SK-N-SH treated with all-trans-retinoic acid at 6 μM for 48 hours (cell line): Measurements from ENCODE around the gene DDHD1.

Experiments
- ATAC-seq: fragments of 200-7000 bp; cut with Tn5 transposase; 3 replicates; pipeline ENCODE4 v1.9.1; 2020; ENCODE audit warnings: mild to moderate bottlenecking, moderate library complexity
- ARNTL ChIP-seq: fragments of 450-650 bp; formaldehyde crosslinking; IDR thresholded peaks from 2 replicates; pipeline ENCODE4 v1.5.0; 2020; ENCODE audit warnings: low read depth, mild to moderate bottlenecking, moderate library complexity, borderline replicate concordance
- BACH2 ChIP-seq: fragments of 250-450 bp; sonication (Bioruptor Pico); IDR thresholded peaks from 2 replicates; pipeline ENCODE4 v1.9.0; 2021; ENCODE audit warnings: mild to moderate bottlenecking, borderline replicate concordance
- CSDC2 ChIP-seq: fragments of 250-450 bp; sonication (Bioruptor Pico); IDR thresholded peaks from 2 replicates; pipeline ENCODE4 v1.5.0; 2020; ENCODE audit warnings: mild to moderate bottlenecking, moderate library complexity
- CSRNP3 ChIP-seq: fragments of 250-450 bp; sonication (Bioruptor Pico); IDR thresholded peaks from 2 replicates; pipeline ENCODE4 v1.5.1; 2021; ENCODE audit warnings: mild to moderate bottlenecking, moderate library complexity
- ESRRG ChIP-seq: fragments of 250-450 bp; sonication (Bioruptor Pico); IDR thresholded peaks from 2 replicates; pipeline ENCODE4 v1.6.1; 2021; ENCODE audit warnings: mild to moderate bottlenecking
- GLIS3 ChIP-seq: fragments of 250-450 bp; sonication (Bioruptor Pico); IDR thresholded peaks from 2 replicates; pipeline ENCODE4 v1.5.0; 2020; ENCODE audit warnings: mild to moderate bottlenecking, moderate library complexity
- ISL1 ChIP-seq: fragments of 250-450 bp; sonication (Bioruptor Pico); IDR thresholded peaks from 2 replicates; pipeline ENCODE4 v2.1.2; 2022; ENCODE audit warnings: mild to moderate bottlenecking, moderate library complexity
- OSR1 ChIP-seq: fragments of 250-450 bp; sonication (Bioruptor Pico); IDR thresholded peaks from 2 replicates; pipeline ENCODE4 v1.8.0; 2022; ENCODE audit warnings: moderate library complexity, mild to moderate bottlenecking, inconsistent platforms
- PPARA ChIP-seq: fragments of 250-450 bp; sonication (Bioruptor Pico); IDR thresholded peaks from 2 replicates; pipeline ENCODE4 v1.5.0; 2020; ENCODE audit warnings: mild to moderate bottlenecking, borderline replicate concordance
- RARB ChIP-seq: fragments of 250-450 bp; sonication (Bioruptor Pico); IDR thresholded peaks from 2 replicates; pipeline ENCODE4 v1.8.0; 2021; ENCODE audit warnings: mild to moderate bottlenecking, moderate library complexity
- SNAI2 ChIP-seq: fragments of 250-450 bp; sonication (Bioruptor Pico); IDR thresholded peaks from 2 replicates; pipeline ENCODE4 v1.5.0; 2020; ENCODE audit warnings: mild to moderate bottlenecking, moderate library complexity
- TCF4 ChIP-seq: fragments of 250-450 bp; sonication (Bioruptor Pico); IDR thresholded peaks from 2 replicates; pipeline ENCODE4 v1.8.0; 2021; ENCODE audit warnings: mild to moderate bottlenecking, moderate library complexity, borderline replicate concordance
- TOX ChIP-seq: fragments of 250-450 bp; sonication (Bioruptor Pico); IDR thresholded peaks from 2 replicates; pipeline ENCODE4 v1.8.0; 2021; ENCODE audit warnings: mild to moderate bottlenecking, moderate library complexity, borderline replicate concordance
- ZC3H10 ChIP-seq: fragments of 250-450 bp; sonication (Bioruptor Pico); IDR thresholded peaks from 2 replicates; pipeline ENCODE4 v1.5.1; 2021; ENCODE audit warnings: mild to moderate bottlenecking, moderate library complexity
- ZFP3 ChIP-seq: fragments of 250-450 bp; sonication (Bioruptor Pico); IDR thresholded peaks from 2 replicates; pipeline ENCODE4 v1.5.0; 2020; ENCODE audit warnings: mild to moderate bottlenecking, moderate library complexity
- ZFP30 ChIP-seq: fragments of 450-650 bp; formaldehyde crosslinking; IDR thresholded peaks from 2 replicates; pipeline ENCODE4 v1.5.0; 2022; ENCODE audit warnings: mild to moderate bottlenecking, moderate library complexity
- ZNF565 ChIP-seq: fragments of 450-650 bp; formaldehyde crosslinking; conservative IDR thresholded peaks from 2 replicates; pipeline ENCODE4 v1.5.0; 2020; ENCODE audit warnings: low read depth, mild to moderate bottlenecking, moderate library complexity
- ZNF70 ChIP-seq: fragments of 450-650 bp; formaldehyde crosslinking; IDR thresholded peaks from 2 replicates; pipeline ENCODE4 v1.5.0; 2020; ENCODE audit warnings: mild to moderate bottlenecking, moderate library complexity
- ZNF8 ChIP-seq: fragments of 450-650 bp; formaldehyde crosslinking; IDR thresholded peaks from 2 replicates; pipeline ENCODE4 v1.5.0; 2020; ENCODE audit warnings: mild to moderate bottlenecking, moderate library complexity
- TF ChIP-seq, protein P1 (sequence below): fragments of 250-450 bp; sonication (Bioruptor Pico); IDR thresholded peaks from 2 replicates; pipeline ENCODE4 v1.8.0; 2021; ENCODE audit warnings: low read depth, mild to moderate bottlenecking, moderate library complexity, borderline replicate concordance
- TF ChIP-seq, protein P2 (sequence below): fragments of 250-450 bp; sonication (Bioruptor Pico); IDR thresholded peaks from 2 replicates; pipeline ENCODE4 v1.5.1; 2020; ENCODE audit warnings: low read depth, mild to moderate bottlenecking, moderate library complexity
- TF ChIP-seq, protein P3 (sequence below): fragments of 250-450 bp; sonication (Bioruptor Pico); IDR thresholded peaks from 2 replicates; pipeline ENCODE4 v1.8.0; 2020; ENCODE audit warnings: mild to moderate bottlenecking, moderate library complexity, borderline replicate concordance

Gene DDHD1

GRCh38 chr14:53108292-53109104 is 44.6 kb downstream of the DDHD1 start:
- TF ChIP-seq ZNF70 (no peak), ZC3H10 (no peak), OSR1 (CRISPR knock-in tag) (no peak), GLIS3 (CRISPR knock-in tag) (no peak), RARB (CRISPR knock-in tag) (no peak), ZFP3 (CRISPR knock-in tag) (no peak), TOX (no peak), CSRNP3 (CRISPR knock-in tag) (no peak), ESRRG (CRISPR knock-in tag) (no peak)
- TF ChIP-seq, protein P1, sequence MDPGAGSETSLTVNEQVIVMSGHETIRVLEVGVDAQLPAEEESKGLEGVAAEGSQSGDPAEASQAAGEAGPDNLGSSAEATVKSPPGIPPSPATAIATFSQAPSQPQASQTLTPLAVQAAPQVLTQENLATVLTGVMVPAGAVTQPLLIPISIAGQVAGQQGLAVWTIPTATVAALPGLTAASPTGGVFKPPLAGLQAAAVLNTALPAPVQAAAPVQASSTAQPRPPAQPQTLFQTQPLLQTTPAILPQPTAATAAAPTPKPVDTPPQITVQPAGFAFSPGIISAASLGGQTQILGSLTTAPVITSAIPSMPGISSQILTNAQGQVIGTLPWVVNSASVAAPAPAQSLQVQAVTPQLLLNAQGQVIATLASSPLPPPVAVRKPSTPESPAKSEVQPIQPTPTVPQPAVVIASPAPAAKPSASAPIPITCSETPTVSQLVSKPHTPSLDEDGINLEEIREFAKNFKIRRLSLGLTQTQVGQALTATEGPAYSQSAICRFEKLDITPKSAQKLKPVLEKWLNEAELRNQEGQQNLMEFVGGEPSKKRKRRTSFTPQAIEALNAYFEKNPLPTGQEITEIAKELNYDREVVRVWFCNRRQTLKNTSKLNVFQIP (CRISPR knock-in tag), result no peak
- ATAC-seq, result no peak

GRCh38 chr14:53106768-53107167 is 46.4 kb downstream of the DDHD1 start:
- TF ChIP-seq ARNTL (CRISPR knock-in tag) (no peak), SNAI2 (no peak), OSR1 (CRISPR knock-in tag) (no peak), ZFP30 (CRISPR knock-in tag) (no peak)
- TF ChIP-seq, protein P1 (CRISPR knock-in tag), result no peak
- TF ChIP-seq, protein P2, sequence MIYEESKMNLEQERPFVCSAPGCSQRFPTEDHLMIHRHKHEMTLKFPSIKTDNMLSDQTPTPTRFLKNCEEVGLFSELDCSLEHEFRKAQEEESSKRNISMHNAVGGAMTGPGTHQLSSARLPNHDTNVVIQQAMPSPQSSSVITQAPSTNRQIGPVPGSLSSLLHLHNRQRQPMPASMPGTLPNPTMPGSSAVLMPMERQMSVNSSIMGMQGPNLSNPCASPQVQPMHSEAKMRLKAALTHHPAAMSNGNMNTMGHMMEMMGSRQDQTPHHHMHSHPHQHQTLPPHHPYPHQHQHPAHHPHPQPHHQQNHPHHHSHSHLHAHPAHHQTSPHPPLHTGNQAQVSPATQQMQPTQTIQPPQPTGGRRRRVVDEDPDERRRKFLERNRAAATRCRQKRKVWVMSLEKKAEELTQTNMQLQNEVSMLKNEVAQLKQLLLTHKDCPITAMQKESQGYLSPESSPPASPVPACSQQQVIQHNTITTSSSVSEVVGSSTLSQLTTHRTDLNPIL (CRISPR knock-in tag), result no peak
- no peak for ATAC-seq

- ATAC-seq, result no peak
Observed at GRCh38 chr14:53103636-53104340, 49.3 kb downstream of the DDHD1 start.

More at GRCh38 chr14:53103636-53104340, 49.3 kb downstream of the DDHD1 start:
- TF ChIP-seq CSDC2 (CRISPR knock-in tag) (no peak), RARB (CRISPR knock-in tag) (no peak), OSR1 (CRISPR knock-in tag) (no peak), ZFP3 (CRISPR knock-in tag) (no peak), TCF4 (CRISPR knock-in tag) (no peak), GLIS3 (CRISPR knock-in tag) (no peak), TOX (no peak), ZC3H10 (no peak), ISL1 (CRISPR knock-in tag) (no peak), ZNF565 (CRISPR knock-in tag) (no peak), PPARA (CRISPR knock-in tag) (no peak), ZFP30 (CRISPR knock-in tag) (no peak), SNAI2 (no peak), CSRNP3 (CRISPR knock-in tag) (no peak), BACH2 (CRISPR knock-in tag) (no peak), ARNTL (CRISPR knock-in tag) (no peak), ZNF8 (CRISPR knock-in tag) (no peak)
- TF ChIP-seq, protein P3, sequence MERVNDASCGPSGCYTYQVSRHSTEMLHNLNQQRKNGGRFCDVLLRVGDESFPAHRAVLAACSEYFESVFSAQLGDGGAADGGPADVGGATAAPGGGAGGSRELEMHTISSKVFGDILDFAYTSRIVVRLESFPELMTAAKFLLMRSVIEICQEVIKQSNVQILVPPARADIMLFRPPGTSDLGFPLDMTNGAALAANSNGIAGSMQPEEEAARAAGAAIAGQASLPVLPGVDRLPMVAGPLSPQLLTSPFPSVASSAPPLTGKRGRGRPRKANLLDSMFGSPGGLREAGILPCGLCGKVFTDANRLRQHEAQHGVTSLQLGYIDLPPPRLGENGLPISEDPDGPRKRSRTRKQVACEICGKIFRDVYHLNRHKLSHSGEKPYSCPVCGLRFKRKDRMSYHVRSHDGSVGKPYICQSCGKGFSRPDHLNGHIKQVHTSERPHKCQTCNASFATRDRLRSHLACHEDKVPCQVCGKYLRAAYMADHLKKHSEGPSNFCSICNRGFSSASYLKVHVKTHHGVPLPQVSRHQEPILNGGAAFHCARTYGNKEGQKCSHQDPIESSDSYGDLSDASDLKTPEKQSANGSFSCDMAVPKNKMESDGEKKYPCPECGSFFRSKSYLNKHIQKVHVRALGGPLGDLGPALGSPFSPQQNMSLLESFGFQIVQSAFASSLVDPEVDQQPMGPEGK, result no peak
- TF ChIP-seq, protein P1 (CRISPR knock-in tag), result no peak
- TF ChIP-seq, protein P2 (CRISPR knock-in tag), result no peak
